Measurements from ENCODE around the gene FZD4.
"Not testable (repeated sequence)": the region's sequence is repeated elsewhere in the genome, so short reads cannot be mapped to it uniquely, and the experiment has no call there.

FZD4 gene

DNA sequence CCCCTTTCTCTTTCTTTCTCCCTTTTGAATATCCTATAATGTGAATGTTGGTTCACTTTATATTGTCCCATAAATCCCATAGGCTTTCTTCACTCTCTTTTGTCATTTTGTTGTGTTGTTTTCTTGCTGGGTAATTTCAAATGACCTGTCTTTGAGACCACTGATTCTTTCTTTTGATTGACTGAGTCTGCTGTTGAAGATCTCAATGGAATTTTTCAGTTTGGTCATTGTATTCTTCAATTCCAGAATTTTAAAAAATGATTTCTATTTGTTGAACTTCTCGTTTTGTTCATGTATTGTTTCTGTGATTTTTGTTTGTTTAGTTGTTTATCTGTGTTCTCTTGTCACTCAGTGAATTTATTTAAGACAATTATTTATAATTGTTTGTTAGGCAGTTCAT lies 17.5 kb upstream of the FZD4 start:
- no peak for DNase-seq

DNA sequence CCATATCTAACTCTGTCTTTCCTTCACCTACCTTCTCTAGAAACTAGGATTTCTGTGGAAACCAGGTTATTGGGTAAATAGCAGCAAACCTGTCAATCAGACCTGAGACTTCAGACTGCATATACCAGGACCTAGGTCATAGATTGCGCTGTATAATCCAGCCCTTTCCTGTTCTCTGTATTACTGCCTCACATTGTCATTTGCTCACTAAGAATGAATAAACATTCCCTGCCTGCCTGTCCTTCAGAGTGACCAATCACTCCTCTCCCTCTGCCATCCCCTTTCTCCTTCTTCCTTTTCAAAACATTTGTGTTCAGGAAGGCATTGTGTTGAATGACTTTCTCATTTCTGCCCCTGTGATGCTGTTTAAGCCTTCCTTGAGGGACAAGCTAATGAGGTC lies 14.1 kb upstream of the FZD4 start:
- DNase-seq = no peak

DNA sequence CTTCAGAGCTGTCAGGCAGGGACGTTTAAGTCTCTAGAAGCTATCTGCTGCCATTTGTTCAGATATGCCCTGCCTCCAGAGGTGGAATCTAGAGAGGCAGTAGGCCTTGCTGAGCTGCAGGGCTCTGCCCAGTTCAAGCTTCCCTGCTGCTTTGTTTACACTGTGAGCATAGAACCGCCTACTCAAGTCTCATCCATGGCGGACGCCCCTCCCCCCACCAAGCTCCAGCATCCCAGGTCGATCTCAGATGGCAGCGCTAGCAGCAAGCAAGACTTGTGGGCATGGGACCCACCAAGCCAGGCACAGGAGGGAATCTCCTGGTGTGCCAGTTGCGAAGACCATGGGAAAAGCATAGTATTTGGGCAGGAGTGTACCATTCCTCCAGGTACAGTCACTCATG lies 12.4 kb upstream of the FZD4 start:
- DNase-seq = not testable (repeated sequence)

DNA sequence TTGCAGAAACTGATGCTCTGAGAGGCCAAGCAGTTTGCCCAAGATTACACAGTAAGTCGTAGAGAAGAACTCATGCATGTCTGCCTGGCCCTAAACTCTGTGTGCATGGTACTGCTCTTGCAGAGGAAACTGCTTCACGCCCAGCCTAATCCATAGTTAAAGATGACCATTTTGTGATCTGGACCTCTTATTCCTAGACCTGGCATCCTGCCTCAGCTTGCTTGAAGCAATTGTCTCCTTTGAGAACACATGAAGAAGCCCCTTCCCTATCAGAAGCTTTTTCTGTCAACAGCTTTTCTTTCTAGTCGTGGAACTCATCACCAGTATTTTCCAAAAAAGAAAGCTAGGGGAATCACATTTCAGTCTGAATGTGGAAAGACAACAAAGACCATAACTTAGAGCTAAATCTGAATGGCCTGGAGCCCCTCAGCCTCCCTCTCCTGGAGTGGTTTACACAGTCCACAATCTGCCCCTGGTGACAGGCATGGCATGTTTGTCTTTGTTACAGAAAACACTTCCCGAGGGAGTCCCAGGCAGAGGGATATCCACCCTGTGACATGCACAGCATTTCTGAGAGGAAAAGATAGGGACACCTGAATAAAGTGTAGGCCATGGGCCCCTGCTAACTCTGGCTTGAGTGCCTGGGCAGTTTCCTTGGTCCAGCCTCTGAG lies 2.9 kb upstream of the FZD4 start:
- no peak for DNase-seq

DNA sequence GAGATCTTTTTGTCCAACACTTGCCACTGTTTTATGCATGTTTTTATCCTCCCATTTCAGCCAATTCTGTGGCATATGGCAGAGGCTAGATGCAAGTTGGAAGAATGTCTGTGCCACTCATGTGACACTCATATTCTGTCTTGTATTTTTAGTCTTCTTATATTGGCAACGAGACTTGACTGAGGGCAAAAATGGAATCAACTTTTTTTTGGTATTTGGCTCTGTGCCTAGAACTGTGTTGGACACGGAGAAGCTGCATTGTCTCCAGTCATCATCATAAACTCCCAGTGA lies 1.7 kb upstream of the FZD4 start:
- no peak for DNase-seq

DNA sequence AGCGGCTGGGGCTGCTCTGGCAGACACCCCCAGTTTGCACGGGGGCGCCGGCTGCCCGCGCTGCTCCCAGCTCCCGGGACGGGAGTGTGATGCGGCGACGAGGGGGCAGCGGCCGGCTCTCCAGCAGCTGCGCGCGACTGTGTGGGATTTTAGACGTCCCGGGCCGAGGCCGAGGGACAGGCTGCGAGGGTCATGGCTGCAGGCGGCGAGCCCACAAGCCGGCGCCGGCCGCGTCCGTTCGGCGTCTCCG lies 159 bp downstream of the FZD4 start:
- no peak for DNase-seq

DNA sequence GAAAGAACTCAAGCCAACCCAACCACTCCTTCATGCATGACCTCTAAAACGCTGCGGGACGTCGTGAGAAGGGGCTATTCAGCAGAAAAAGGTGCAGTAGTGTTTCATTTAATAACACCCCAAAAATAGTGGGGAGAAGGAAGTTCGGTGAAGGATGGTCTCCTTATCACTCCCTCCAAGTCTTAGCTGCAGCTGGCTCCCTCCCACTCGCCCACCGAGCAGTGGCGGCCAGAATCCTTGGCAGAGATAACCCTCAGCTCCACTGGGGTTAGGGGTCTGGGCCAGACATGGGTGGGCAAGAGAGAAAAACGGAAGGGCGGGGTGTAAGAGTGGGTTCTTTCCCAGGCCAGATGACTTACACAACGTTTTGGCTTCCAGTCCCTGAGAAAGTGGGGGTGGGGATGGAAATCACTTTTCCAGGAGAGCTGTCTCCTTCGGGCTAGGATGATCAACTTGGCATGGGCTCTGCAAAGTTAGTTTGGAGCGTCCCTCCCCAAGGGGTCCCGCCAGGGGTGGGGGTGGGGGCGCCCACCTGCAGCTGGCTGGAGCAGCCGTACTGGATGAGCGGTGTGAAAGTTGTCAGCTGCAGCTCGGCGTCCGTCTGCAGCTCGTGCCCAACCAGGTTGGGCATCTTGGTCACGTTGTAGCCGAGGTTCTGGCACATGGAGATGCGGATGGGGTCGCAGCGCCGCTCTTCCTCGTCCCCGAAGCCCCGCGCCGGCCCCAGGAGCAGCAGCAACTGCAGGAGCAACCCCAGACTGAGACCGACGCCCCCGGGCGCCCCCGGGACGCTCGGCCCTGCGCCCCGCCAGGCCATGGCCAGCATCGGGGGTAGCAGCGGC lies 705 bp downstream of the FZD4 start:
- DNase-seq = no peak

DNA sequence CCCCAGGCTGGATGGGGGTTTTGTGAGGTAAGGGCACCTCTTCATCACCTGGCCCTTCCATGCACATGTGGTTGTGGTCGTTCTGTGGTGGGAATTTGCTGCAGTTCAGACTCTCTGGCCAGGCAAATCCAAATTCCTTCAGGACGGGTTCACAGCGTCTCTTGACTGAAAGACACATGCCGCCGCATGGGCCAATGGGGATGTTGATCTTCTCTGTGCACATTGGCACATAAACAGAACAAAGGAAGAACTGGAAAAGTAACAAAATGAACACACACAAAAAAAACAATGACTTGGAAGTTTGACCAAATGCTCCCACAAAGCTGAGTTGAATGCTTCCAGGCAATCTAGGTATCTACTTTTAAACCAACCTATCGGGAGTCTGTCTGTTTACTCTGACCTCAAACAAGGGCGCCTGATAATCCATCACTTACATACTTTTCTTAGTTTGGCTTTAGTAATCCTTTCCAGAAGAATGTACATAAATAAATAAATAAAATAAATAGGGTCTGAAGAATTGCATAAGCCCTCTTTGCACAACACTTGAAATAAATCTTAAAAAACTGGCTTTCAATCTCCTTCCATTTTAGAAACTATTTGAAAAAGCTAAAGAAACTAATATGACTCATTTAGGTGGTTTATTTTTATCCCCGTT lies 2.8 kb downstream of the FZD4 start:
- no peak for DNase-seq

DNA sequence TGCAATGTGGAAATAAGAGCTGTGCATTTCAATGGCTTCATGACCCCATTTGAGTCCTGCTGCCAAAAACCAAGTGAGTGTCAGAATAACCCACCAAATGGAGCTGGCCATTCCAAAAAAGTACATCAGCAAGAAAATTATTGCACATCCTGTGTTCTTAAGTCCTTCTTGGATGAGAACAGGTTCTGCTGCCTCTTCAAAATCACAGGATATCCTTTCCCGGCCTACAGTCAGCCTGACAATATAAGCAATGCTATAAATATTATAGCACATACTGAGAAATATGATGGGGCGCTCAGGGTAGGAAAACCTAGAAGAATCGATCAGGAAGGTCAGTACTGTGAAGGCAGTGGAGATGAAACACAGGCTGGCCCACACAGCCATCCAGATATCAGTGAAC lies 3.5 kb downstream of the FZD4 start:
- DNase-seq = no peak

DNA sequence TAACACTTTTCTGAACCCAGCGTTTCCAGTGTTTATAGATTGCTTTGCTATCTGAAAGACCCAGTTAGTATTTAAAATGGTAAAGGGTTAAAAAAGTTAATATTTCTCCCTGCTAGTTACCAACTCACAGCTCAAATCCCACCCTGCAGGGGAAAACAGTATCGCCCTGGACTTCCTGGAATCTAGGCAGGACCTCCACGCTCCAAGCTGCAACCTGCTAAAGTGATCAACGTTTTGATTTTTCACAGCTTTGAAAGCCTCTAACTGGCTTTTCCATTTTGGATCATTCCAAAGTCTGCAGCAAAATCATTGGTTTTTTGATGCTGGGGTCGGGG lies 4.6 kb downstream of the FZD4 start:
- no peak for DNase-seq

DNA sequence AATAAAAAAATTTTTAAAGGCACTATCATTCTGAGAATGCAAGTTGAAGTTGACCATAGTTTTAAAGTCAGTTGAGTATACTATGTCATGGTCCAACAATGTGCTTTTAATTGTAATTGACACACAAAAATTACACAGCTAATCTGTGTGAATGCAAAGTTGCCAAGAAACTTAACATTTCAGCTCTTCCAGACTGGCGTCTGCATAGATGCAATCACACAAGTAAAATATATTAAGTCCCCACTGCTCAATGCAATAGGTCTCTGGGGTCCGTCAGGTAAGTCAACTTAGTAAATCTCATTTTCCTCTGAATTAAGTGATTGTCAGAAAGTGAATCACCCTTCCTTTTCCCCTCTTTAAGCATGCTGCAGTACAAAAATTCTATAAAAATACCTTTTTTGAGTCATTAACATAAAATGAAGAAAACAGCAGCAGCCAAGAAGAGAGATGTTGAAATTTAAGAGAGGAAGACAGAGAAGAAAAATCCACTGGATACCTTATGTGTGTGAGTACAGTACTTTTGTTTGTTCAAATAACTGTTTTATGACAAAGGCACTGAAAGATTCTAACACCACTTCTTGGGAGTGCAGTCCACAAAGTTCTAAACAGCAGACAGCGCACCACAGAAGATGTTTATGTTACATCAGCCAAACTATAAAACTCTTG lies 5.1 kb downstream of the FZD4 start:
- DNase-seq = no peak

DNA sequence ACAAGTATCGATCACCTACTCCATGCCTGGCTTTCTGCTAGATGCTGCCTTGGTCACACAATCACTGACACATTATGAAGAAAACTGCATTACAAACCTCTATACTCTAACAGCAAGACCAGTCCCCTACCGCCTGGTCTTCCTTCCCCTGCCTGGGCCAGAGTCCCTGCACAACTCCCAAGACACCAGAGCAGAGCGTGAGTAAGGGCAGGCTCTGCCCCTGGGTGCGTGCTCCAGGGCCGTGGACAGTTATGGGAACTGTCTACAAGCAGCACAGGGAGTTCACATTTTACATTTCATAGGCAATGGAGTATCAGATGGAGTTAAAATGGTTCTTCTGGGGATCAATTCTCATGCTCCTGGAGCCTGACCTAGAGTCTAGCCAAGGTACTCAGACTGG lies 6.5 kb downstream of the FZD4 start:
- no peak for DNase-seq

DNA sequence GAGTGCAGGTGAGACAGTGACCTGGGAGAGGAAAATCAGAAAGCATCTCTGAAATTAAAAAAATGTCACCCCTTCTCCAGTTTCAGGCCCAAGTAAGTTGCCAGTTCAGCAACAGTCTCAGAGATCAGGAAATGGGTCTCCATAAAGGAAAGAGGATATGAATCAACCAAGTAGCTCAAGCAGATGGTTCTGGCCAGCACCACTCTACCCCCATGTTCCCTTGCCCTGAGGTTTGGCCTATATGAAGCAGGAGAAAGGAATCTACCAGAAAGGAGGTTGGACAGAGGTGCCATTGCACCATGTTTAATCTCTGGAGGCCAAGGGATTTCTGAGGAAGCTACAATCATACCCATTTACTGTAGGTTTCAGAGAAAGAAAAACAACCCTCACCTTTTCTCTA lies 7.7 kb downstream of the FZD4 start:
- no peak for DNase-seq

DNA sequence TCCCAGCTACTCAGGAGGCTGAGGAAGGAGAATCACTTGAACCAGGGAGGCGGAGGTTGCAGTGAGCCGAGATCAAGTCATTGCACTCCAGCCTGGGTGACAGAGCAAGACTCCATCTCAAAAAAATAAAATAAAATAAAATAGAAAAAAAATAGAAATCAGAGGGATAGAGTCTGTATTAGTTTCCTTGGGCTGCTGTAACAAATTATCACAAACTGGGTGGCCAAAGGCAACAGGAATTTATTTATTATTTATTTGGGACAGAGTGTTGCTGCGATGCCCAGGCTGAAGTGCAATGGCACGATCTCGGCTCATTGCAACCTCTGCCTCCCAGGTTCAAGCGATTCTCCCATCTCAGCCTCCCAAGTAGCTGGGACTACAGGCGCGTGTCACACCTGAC lies 11.7 kb downstream of the FZD4 start:
- DNase-seq = not testable (repeated sequence)

DNA sequence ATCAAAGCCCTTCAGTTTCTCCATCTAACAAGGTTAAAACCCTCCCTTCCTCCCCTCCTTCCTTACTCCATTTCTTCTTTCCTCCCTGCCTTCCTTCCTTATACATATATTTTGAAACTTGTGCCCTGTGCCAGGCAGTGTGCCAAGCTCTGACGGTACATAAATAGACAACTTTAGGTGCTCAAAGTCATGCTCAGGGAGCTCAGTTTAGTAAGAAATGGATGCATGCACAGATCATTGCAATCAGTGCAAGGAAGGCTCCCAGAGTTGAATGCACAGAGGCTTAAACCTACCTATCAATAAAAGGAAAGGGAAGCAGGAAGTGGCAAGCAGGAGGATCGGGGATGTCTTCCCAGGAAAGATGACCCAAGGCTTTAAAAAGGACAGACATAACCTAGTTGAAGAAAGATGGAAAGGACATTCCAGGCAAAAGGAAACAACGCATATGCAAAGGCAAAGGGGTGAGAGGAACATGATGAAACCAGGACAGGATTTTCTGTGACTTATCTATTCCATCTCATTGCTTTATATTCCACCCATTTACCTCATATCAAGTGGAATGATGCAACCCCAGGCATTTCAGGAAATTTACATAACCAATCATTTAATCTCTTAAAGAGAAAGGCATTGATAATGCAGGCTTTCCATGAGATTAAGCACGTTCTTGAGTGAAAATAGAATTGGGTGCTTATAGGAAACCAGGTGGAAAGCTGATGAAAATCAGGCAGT lies 13.2 kb downstream of the FZD4 start:
- DNase-seq = no peak

DNA sequence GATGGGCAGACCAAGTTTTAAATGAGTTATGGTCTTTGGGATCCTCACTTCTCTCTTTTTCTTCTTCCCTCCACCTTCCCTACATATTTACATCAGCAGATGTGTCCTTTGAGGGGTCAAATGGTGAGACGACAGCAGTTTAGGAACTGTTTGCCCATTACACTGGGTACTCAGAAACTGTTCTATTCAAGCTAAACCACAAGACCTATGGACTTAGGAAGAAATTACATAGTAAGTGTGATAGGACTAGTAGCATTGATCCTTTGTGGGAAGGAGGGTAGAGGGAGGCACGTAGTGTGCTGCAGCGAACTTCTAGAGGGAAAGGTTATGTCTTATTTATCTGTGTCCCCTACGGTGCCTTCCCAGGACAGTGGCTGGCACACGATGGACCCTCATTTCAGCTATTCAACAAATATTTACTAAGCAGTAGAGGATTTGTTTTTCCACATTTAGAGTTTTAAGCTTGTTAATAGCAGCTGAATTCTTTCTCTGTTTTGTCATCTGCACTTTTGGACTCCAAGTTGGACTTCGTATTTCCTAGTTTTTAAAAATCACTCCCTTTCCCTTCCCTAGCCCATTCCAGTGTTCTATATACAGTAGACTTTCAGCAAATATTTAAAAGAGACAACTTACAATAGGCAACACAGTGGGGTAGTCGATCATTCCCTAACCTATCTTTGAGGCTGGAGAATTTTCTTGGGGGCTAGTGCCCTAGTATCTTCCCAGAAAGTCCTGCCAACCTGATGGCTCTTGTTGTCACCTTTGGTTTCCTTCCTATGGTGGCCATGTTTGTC lies 13.9 kb downstream of the FZD4 start:
- DNase-seq = no peak

DNA sequence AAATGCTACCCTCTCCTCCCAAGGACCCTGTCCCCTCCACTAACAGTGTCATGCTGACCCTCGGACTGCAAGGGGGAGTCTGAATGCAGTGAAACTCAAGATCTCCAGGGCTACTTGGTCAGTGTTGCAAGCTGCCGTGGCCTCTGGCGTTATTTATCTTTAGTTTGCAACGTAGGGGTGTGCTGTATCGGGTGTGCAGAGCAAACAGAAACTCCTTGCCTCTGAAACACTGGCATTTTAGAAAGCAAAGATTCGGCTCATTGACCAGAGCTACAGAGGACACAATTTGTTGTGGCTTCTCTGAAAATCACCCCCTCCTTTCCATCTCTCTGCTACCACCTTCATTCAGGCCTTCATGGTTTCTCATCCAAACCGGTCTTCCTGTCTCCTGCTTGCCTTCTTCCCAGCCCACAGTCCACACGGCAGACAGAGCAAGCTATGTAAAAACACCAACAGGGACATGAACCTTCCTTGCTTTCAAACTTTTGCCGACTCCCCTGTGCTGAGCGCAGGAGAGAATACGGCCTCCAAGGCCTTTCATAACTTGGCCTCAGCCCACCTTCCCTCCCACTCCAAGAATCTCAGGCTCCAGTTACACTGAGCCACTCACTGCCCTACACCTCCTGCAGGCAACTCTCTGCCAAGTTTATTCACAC lies 14.9 kb downstream of the FZD4 start:
- DNase-seq = no peak

DNA sequence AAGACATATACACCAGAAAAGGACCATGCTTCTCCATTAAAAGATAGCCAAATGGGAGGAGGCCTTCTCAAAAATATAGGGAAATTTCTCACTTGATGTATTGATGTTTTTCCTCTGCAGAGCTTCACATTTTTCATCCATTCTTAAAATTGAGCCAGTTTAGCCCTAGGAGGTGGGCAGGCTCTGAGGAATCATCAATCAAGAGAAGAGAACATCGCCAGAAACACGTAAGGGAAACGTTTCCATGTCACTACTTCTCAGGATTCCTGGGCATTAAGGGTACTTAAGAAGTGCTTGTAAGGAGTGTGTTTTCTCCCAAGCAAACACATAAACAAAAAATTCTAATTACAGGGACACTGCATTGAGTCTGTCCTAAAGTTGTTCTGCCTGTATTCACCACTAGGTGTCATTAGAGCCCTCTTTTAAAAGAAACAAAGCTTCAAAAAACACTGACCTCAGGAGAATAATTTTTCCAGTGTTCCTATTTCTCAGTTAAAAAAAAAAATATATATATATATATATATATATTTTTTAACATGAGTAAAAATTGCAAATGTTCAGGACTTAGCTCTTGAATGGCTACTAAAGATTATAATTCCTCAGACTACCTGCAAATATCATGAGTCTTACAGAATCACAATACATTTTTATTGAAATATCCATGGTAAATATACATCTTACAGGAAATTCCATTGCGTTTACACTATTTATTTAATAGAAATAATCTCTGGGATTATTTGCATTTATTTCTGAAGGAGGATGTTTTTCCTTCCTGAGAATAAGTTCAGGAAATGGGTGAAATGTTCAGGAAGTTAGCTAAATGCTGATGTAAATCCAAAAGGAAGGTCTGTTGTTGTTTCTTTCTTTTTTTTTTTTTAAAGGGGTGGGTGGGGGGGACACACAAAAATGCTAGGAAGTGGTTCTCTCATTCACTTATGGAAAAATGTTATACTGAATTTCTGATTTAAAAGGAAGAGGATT lies 16.0 kb downstream of the FZD4 start:
- DNase-seq = peak; percentile 43

DNA sequence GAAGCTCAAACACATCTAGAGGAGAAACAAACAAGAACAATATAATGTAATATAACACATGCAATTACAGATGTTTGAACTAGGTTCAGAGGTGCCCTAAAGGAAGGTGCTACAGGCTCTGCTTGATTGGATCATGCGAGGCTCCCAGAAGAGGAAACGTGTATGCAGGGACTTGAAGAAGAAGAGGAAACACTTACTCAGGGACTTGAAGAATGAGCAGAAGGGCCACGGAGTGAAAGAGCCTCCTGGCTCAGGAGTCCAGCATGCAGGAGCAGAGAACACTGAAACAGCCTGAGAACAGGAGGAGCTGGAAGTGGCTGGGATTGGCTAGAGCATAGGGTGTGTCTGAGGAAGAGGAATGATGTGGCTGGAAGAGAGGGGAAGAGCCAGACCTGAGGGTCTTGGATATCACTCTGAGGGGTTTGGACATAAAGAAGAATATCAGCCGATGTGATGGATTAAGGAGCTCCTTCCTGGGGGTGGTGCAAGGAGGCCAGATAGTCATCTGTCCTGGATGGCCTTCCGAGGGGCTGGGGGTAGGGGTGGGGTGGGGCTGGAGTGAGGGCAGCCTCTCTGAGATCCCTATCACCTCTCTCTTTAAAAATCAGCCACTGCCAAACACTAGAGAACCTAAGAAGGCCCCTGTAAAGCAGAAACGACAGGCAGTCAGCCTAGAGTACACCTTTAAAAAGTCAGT lies 16.8 kb downstream of the FZD4 start:
- no peak for DNase-seq

DNA sequence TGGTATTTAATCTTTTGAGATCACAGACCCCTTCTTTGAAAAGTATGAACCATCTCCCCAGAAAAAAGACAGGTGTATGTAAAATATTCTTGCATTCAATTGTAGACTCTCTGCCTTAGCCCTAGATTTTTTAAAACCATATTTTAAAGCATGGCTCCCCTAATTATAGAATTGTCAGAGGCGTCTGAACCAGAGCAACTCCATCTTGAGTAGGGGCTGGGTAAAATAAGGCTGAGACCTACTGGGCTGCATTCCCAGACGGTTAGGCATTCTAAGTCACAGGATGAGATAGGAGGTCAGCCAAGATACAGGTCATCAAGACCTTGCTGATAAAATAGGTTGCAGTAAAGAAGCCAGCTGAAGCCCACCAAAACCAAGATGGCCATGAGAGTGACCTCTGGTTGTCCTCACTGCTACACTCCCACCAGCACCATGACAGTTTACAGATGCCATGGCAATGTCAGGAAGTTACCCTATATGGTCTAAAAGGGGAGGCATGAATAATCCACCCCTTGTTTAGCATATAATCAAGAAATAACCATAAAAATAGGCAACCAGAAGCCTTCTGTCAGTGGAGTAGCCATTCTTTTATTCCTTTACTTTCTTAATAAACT lies 17.9 kb downstream of the FZD4 start:
- DNase-seq = not testable (repeated sequence)

Measured in NCI-H446 treated with DMSO at 0.1 percent for 48 hours (cell line).